ENCODE measurements around the gene JAM2. TPM values are rescaled to one million over a fixed set of nuclear protein-coding genes. Genes with fewer than 3 reads are reported as not detected.
"Not testable (repeated sequence)": the region's sequence is repeated elsewhere in the genome, so short reads cannot be mapped to it uniquely, and the experiment has no call there.

The JAM2 gene
- total RNA-seq, 1 experiment from 2014 or later = 1.7 TPM

DNA sequence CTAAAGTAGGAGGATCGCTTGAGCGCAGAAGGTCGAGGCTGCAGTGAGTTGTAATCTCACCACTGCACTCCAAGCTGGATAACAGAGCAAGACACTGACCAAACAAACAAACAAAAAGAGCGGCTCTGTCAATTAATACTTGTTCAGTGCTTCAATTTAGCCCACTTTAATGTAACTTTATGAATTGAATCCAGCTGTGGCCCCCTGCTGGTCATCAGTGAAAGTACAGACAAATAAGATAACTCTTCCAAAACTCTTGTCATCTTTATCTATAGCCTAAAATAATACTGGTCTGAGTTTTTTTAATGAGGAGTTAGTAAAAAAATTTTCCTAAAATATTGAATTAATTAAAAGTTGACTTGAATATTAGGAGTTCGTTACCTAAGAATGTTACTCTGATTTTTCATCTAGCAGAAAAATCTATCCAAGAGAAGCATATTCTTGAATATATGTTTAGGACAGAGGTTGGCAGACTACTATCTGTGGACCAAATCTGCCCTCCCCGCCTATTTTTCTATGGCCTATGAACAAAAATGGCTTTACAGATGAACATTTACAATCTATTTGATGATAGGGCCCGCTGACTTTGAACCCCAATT lies 69.5 kb downstream of the JAM2 start:
- intact Hi-C loops (cut with micrococcal nuclease; ENCODE audit: unreplicated experiment) = loop anchor here (1.0 kb wide), 1 partner anchor 100 kb away; no protein-coding TSS in a partner anchor
- Histone ChIP-seq H3K9me3 (ENCODE audit: low read depth, low read length, poor library complexity, severe bottlenecking) (no peaks in the 10 kb centered on the region), H3K4me3 (ENCODE audit: low read depth, low read length, poor library complexity, severe bottlenecking) (no peak overlapping the region), H3K36me3 (ENCODE audit: insufficient read depth, low read length, poor library complexity, severe bottlenecking) (no peaks in the 10 kb centered on the region), H3K27me3 (replicated peaks; ENCODE audit: insufficient read depth, low read depth, low read length, poor library complexity) (no peaks in the 10 kb centered on the region), H3K4me1 (ENCODE audit: insufficient read depth, low read length, poor library complexity, severe bottlenecking) (peaks cover 6% of the 10 kb centered on the region), H3K27ac (ENCODE audit: low read depth, low read length, poor library complexity, severe bottlenecking) (no peak overlapping the region)
- DNase-seq (ENCODE audit: low spot score) = peak; percentile 56
- TF ChIP-seq EZH2 (IDR thresholded peaks at IDR 0.05; ENCODE audit: borderline replicate concordance, low read depth, low read length, poor library complexity, severe bottlenecking) = no peak
- TF ChIP-seq, protein P1, sequence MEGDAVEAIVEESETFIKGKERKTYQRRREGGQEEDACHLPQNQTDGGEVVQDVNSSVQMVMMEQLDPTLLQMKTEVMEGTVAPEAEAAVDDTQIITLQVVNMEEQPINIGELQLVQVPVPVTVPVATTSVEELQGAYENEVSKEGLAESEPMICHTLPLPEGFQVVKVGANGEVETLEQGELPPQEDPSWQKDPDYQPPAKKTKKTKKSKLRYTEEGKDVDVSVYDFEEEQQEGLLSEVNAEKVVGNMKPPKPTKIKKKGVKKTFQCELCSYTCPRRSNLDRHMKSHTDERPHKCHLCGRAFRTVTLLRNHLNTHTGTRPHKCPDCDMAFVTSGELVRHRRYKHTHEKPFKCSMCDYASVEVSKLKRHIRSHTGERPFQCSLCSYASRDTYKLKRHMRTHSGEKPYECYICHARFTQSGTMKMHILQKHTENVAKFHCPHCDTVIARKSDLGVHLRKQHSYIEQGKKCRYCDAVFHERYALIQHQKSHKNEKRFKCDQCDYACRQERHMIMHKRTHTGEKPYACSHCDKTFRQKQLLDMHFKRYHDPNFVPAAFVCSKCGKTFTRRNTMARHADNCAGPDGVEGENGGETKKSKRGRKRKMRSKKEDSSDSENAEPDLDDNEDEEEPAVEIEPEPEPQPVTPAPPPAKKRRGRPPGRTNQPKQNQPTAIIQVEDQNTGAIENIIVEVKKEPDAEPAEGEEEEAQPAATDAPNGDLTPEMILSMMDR (conservative IDR thresholded peaks at IDR 0.05; ENCODE audit: low read depth, low read length) = peak; percentile 84
- POLR2A ChIA-PET (ENCODE audit: low non-redundant PET) = no interaction called here
- CTCF ChIA-PET = interaction anchor here (0.6 to 1.2 kb wide), 3 partner anchors 28 to 70 kb away, joined by 3 read pairs; partner anchors contain the start of gene JAM2
- BruUV-seq (replicated peaks) = no TSS peak

GRCh38 chr21:25709684-25710265 lies 70.7 kb downstream of the JAM2 start:
- H3K36me3 ChIP-seq (ENCODE audit: insufficient read depth, low read length, poor library complexity, severe bottlenecking) = no peaks in the 10 kb centered on the region
- peak; percentile 52 for DNase-seq (ENCODE audit: low spot score)
- intact Hi-C loops (cut with micrococcal nuclease; ENCODE audit: unreplicated experiment) = no loop called here
- TF ChIP-seq, protein P1 (conservative IDR thresholded peaks at IDR 0.05; ENCODE audit: low read depth, low read length) = no peak
- TF ChIP-seq EZH2 (IDR thresholded peaks at IDR 0.05; ENCODE audit: borderline replicate concordance, low read depth, low read length, poor library complexity, severe bottlenecking) = no peak
- no TSS peak for BruUV-seq (replicated peaks)
- H3K9me3 ChIP-seq (ENCODE audit: low read depth, low read length, poor library complexity, severe bottlenecking) = no peaks in the 10 kb centered on the region
- H3K4me3 ChIP-seq (ENCODE audit: low read depth, low read length, poor library complexity, severe bottlenecking) = no peak overlapping the region
- peaks cover 6% of the 10 kb centered on the region for H3K4me1 ChIP-seq (ENCODE audit: insufficient read depth, low read length, poor library complexity, severe bottlenecking)
- POLR2A ChIA-PET (ENCODE audit: low non-redundant PET) = no interaction called here
- no peak overlapping the region for H3K27ac ChIP-seq (ENCODE audit: low read depth, low read length, poor library complexity, severe bottlenecking)
- no peaks in the 10 kb centered on the region for H3K27me3 ChIP-seq (replicated peaks; ENCODE audit: insufficient read depth, low read depth, low read length, poor library complexity)
- CTCF ChIA-PET = no interaction called here

DNA sequence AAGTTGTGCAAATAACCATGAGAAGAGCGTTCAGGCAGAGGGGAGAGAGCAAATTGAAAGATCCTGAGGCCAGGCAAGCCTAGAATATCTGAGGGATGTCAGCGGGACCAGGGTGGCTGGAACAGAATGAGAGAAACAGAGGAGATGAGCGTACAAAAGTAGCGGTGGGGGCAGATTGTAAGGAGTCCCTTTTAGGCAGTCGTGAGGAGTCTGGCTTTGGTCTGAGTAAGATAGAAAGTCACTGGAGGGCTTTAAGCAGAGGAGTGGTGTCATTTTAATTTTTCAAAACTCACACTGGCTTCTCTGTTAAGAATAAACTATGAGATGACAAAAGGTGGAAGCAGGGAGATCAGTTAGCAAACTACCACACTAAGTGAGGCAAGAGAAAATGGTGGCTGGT lies 71.5 kb downstream of the JAM2 start:
- intact Hi-C loops (cut with micrococcal nuclease; ENCODE audit: unreplicated experiment) = no loop called here
- H3K27me3 ChIP-seq (replicated peaks; ENCODE audit: insufficient read depth, low read depth, low read length, poor library complexity) = no peaks in the 10 kb centered on the region
- DNase-seq (ENCODE audit: low spot score) = no peak
- no peaks in the 10 kb centered on the region for H3K9me3 ChIP-seq (ENCODE audit: low read depth, low read length, poor library complexity, severe bottlenecking)
- peaks cover 6% of the 10 kb centered on the region for H3K4me1 ChIP-seq (ENCODE audit: insufficient read depth, low read length, poor library complexity, severe bottlenecking)
- ChIA-PET CTCF (no interaction called here), POLR2A (ENCODE audit: low non-redundant PET) (no interaction called here)
- no peak overlapping the region for H3K27ac ChIP-seq (ENCODE audit: low read depth, low read length, poor library complexity, severe bottlenecking)
- no peaks in the 10 kb centered on the region for H3K36me3 ChIP-seq (ENCODE audit: insufficient read depth, low read length, poor library complexity, severe bottlenecking)
- H3K4me3 ChIP-seq (ENCODE audit: low read depth, low read length, poor library complexity, severe bottlenecking) = no peak overlapping the region
- no peak for TF ChIP-seq EZH2 (IDR thresholded peaks at IDR 0.05; ENCODE audit: borderline replicate concordance, low read depth, low read length, poor library complexity, severe bottlenecking)
- TF ChIP-seq, protein P1 (conservative IDR thresholded peaks at IDR 0.05; ENCODE audit: low read depth, low read length) = no peak
- BruUV-seq (replicated peaks) = no TSS peak

- H3K4me3 ChIP-seq (ENCODE audit: low read depth, low read length, poor library complexity, severe bottlenecking); DNase-seq (ENCODE audit: low spot score); H3K27me3 ChIP-seq (replicated peaks; ENCODE audit: insufficient read depth, low read depth, low read length, poor library complexity); intact Hi-C loops (cut with micrococcal nuclease; ENCODE audit: unreplicated experiment); H3K36me3 ChIP-seq (ENCODE audit: insufficient read depth, low read length, poor library complexity, severe bottlenecking); POLR2A ChIA-PET (ENCODE audit: low non-redundant PET); H3K4me1 ChIP-seq (ENCODE audit: insufficient read depth, low read length, poor library complexity, severe bottlenecking); CTCF ChIA-PET; H3K27ac ChIP-seq (ENCODE audit: low read depth, low read length, poor library complexity, severe bottlenecking); BruUV-seq (replicated peaks); H3K9me3 ChIP-seq (ENCODE audit: low read depth, low read length, poor library complexity, severe bottlenecking): not testable (repeated sequence)
Measured at GRCh38 chr21:25714066-25714465, 75.0 kb downstream of the JAM2 start.

Measured in A673 (cell line).